Left colon (tissue), 2 donors: ENCODE measurements around the gene FLOT1. TPM values are rescaled to one million over a fixed set of nuclear protein-coding genes. Genes with fewer than 3 reads are reported as not detected.

ENCODE experiments used
- ATAC-seq: fragments of 200-7000 bp; cut with Tn5 transposase; one replicate; pipeline ENCODE4 v1.9.1; 2020; ENCODE audit warnings: mild to moderate bottlenecking, moderate library complexity
- DNase-seq, 2 donors: peaks; one replicate each; pipeline ENCODE4 v3.0.0-alpha.2; 2020
- intact Hi-C, 2 donors: fragments of 100-400 bp; cut with DNase I in 1 of 2; cut with micrococcal nuclease in 1 of 2; formaldehyde crosslinking; loops; one replicate each; pipeline versions ENCODE4 v1.11.2 to v1.14.0; 2022; cut with DNase I, micrococcal nuclease
- total RNA-seq, 2 donors: library from RNA; stranded (reverse); fragmentation: NEBNext Ultra II Directional; extraction: Animal tissue kit (Norgen Biotek cat#: 25700); gene quantifications; one replicate each; pipeline ENCODE4 v1.2.1, GENCODE V29; 2021
- donor health status: DM: no; HTN: no; CAD: no.
- donor health status: DM: yes; HTN: yes; CAD: no.

Gene FLOT1
- total RNA-seq, 2 donors from 2014 or later, result 130 to 137 TPM

DNA sequence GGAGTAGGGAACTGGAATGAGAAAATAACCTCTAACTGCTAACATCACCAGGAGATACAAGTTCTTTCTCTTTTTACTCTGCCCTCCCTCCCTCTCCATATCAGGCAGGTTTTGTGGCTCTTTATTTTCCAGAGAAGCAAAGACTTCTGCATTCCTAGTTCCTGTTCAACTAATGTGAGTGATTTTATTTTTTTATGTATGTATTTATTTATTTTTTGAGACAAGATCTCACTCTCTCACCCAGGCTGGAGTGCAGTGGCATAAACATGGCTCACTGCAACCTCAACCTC is 7.8 kb upstream of the FLOT1 start:
- intact Hi-C loops, result no loop called here
- DNase-seq, result no peak
- ATAC-seq, result no peak

DNA sequence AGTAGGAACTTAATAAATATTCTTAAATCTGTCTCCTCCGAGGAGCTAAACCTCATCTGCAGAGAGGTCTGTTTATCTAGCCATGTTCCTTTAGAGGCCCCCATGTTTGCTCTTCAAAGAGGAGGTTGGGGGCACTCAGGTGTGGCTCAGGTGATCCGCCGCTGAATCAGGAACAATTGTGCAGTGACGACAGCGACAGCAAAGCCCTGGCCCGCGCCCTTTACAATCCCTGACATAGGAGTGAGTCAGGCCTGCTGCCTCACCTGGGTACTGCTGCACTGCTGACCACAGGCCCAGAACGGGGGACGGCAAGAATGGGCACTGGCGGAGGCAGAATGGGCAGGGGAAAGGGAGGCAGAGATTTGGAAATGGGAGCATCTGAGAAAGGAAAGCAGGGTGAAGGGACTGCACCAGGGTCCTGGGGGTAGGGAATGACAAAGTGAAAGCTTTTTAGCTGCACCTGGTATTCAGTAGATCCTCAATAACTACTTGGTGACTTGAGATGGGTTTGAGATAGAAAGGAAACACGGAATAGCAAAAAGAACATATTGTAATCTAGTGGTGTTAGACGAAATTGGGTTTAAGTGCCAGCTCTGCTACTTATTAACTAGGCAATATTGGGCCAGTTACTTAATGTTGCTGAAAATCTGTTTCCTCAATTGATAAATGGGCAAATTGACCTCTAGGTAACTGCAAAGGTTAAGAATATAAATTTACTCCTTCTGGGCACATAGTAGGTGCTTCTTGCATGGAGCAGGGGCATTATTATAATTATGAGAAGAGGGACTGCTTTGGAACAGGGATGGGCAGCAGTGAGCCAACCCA is 7.3 kb upstream of the FLOT1 start:
- DNase-seq (peak; percentile 77 to 86), ATAC-seq (peak; percentile 75)
- intact Hi-C loops, result loop anchor here in 1 of 2 donors (5.0 kb wide), 1 partner anchor 73 kb away; no protein-coding TSS in a partner anchor

DNA sequence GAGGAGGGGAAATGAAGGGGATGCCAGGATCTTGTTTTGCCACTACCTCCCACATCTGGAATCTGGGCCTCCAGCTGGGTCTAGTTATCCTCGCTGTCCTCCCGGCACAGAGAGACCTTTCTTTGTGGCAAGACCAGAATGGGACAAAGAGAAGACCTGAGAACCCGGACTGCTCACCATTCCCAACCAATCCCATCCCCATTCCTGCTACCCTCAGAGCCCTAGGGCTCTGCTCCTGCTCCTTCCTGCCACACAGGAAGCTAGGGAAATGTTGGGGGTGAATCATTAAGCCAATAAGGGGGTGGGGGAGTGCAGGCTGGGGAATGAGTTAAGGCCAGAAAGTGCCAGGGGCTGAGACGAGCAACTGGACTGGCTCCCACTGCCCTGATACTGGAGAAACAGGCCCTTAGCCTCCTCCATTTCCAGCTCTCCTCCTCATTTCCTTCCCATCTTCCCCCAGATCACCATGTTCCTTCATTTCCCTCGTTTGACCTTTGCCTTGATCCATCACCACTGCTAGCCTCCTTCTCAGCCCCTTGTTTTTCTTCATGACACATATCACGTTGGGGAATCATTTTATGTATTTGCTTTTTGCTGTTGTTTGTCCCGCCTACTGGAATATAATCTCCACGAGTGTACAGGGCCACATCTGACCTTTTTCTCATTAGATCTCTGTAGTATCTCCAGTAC is 6.5 kb upstream of the FLOT1 start:
- intact Hi-C loops, result loop anchor here in 1 of 2 donors (5.0 kb wide), 1 partner anchor 73 kb away; no protein-coding TSS in a partner anchor
- ATAC-seq (peak; percentile 27), DNase-seq (no peak)

DNA sequence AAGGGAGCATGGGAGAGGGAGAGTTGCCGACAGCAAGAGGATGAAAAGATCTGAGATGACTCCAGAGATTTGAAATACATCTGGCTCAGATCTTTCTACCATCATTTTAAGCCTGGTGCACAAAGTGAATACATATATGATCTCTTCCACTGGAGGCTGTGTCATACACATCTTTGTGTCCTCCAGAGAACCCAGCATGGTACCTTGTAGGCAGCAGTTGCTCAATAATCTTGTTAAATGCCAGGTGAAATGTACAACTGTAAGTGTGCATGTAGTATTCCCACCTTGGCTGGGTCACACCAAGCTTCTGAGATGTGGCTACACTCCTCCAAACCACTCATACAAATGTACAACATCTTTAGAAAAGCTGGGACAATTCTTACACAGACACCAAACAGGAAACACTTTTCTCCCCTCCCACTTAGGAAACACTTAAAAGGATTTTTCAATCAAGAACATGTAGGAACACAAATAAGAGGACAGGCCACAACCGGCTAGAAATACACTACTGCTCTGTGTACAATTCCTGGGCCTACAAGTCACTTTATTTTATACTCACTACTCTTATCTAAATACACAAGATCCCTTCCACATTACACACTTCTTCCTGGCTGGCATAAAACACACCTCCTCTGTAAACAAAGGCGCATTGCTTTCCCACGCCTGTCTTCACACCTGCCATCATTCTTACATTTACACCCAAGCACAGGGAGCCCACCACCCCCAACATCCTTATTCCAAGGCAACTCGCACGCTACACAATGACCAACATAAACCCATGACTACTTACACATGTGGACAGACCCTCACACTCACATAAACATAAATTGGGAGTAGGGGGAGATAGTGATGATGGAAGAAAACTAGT is 5.6 kb upstream of the FLOT1 start:
- ATAC-seq, result peak; percentile 63
- intact Hi-C loops, result loop anchor here in 1 of 2 donors (5.0 kb wide), 1 partner anchor 74 kb away; no protein-coding TSS in a partner anchor

DNA sequence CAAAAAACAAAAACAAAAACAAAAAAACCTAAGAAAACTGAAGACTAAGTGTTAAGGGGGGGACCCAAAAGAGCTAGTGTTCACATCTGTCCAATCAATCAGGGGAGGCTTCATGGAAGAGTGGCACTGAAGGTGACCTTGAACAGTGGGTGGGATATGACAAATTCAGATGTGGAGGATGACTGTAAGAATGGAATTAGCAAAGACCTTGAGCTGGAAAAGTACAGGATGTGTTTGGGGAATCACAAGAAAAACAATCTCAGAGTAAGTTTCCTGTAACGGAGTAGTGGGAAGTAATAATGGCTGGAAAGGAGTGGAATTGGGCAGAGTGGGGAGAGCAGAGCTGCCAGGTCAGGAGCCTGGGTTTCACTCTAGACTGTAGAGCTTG is 4.8 kb upstream of the FLOT1 start:
- DNase-seq (no peak), ATAC-seq (no peak)
- intact Hi-C loops, result loop anchor here in 1 of 2 donors (5.0 kb wide), 1 partner anchor 75 kb away; no protein-coding TSS in a partner anchor

More for the DNA sequence above, 5.6 kb upstream of the FLOT1 start:
- peak; percentile 50 to 64 for DNase-seq

DNA sequence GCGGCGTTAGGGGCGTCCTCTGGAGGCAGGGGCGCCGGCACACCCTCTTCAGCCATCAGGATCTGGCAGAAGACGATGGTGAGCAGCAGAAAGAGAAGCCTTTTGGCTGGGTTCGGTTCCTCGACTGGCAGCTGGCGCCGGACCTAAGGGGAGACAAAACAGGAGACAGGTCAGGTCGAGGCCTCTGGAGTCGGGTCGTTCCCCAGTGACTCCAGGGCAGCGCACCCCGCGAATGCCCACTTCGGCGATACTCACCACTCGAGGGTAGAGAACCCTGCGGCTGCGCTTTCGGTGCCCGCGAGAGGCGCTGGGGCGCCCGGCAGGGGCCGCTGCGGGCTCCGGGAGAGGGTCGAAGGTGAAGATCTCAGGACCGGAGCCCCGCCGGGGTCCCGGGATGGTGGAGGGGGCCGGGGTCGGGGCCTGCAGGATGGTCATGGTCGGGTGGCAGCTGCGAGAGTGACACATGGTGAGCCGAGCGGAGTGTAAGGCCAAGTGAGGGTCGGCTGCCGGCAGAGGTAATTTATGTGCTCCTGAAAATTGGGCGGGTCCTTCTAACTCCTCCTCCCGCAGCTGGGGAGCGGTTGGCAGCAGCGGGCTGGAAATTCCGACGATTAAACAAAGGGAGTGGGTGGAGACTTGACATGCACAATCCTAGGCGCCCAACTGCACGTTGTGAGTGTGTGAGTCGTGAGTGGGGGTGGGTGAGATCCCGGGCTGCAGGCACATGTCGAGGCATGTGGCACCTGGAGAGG is 1.7 kb upstream of the FLOT1 start, which contains the start of gene IER3:
Gene IER3, minus strand, starts transcription at position 494 of the 752 bp plus-strand sequence. Its CDS starts 29 bp downstream, at position 465.
- peak; percentile 91 to 94 for DNase-seq
- intact Hi-C loops, result loop anchor here in 1 of 2 donors (5.0 kb wide), 2 partner anchors 67 to 133 kb away; no protein-coding TSS in a partner anchor
- peak; percentile 44 for ATAC-seq

DNA sequence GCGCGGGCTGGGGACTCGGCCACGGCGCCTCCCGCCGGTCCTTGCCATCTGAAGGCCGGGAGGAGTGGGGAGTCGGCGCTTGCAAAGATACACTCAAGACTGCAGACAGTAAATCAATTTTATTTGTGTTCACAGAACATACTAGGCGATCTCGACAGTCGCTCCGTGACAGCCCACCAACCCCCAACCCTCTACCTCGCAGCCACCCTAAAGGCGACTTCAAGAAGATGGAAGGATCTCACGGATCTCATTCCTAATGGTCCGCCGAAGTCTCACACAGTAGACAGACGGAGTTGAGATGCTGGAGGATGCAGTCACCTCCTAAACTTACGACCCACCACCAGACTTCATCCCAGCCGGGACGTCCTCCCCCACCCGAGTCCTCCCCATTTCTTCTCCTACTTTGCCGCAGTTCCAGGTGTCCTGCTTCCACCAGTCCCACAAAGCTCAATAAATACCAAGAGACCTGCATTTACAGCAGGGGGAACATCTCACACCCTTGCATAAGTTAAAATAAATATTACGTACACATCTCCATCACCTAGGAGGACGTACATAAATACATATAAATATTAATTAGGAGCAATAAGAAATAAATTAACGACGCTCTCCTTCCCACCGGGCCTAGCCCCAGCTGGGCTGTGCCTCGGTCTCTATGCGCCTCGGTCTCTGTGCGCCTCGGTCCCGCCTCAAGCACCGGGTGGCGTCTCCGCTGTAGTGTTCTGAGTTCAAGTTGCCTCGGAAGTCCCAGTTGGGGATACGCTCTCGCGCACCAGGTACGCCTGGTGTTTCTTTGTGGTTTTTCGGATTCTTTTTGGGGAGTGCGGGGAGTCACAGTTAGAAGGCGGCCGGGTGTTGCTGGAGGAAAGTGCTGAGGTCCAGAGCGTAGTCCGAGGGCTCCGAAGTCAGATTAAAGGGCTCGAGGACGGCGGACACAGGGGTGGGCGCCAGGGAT is 889 bp upstream of the FLOT1 start:
- ATAC-seq (peak; percentile 22), DNase-seq (peak; percentile 41 to 64)
- intact Hi-C loops, result loop anchor here in 1 of 2 donors (5.0 kb wide), 2 partner anchors 66 to 134 kb away; no protein-coding TSS in a partner anchor

DNA sequence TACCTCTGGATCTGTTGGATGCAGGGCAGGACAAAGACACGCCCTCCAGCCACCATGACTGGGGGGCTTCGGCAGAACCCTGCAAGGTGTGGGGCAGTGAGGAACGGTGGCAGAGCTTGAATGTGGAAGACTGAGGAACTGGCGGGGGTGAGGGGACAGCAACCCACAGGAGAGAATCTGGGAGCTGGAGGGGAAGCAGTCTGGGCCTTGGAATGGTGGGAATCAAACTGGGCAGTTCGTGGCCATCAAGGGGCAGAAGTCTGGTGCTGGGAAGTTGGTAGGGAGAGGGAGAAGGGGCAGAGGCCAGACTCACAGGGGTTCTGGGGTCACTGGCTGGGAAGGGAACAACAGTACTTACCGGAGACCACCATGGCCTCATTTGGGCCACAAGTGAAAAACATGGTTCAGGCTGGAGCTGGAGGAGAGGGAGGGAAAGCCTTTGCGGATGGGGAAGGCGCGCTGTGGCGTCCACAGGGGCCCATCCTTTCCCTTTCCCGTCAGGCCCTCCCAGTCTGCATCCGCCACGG is 635 bp downstream of the FLOT1 start:
- ATAC-seq (peak; percentile 22), DNase-seq (peak in 1 of 2 donors; percentile 35)
- intact Hi-C loops, result loop anchor here in 1 of 2 donors (5.0 kb wide), 2 partner anchors 65 to 135 kb away; no protein-coding TSS in a partner anchor

DNA sequence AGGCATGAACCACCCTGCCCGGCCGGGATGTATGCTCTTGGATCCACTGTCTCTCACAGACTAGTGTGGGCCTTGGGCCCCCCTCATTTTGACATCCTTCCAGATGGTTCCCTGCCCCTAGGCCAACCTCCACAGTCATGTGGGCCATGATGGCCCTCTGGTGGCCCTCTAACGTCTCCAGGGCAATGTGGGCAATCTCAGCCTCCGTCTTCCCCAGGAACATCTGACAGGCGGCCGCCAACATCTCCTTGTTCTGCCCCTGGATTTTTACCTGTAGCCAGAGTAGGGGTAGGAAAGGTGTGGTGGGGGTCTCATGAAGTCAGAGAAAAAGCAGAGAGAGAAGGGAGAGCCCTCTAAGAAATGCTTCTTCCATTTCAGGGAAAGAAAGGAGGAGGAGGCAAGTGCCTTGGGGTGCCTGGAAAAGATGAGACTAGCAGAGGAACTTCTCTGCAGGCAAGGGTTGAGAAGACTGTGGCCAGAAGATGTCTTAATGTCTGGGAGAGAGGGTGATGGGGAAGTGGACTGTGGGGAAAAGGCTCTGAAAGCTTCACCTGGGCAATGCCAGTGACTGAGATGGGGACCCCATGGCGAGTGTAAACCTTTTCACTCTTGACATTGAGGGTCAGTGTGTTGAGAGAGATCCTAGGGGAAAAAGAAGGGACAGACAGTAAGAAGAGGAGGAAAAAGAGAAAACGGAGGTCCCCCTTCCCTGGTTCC is 1.3 kb downstream of the FLOT1 start:
- intact Hi-C loops, result loop anchor here in 1 of 2 donors (5.0 kb wide), 2 partner anchors 64 to 136 kb away; no protein-coding TSS in a partner anchor
- peak in 1 of 2 donors; percentile 38 for DNase-seq
- ATAC-seq, result no peak

DNA sequence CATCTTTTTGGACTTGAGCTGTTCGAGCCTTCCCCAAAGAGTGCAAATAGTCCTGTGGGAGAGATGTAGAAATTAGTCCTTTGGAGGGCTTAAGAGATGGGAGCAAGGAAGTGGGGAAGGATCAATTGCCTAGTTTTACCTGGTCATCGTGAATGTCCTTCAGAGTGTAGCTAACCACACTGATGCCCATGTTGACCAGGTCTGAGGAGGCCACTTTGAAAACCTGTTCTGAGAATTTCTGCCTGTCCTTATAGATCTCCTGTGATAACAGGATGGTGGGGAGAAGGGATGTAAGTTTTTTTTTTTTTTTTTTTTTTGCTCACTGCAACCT is 2.0 kb downstream of the FLOT1 start:
- ATAC-seq, result no peak
- intact Hi-C loops, result loop anchor here in 1 of 2 donors (5.0 kb wide), 2 partner anchors 63 to 137 kb away; no protein-coding TSS in a partner anchor

DNA sequence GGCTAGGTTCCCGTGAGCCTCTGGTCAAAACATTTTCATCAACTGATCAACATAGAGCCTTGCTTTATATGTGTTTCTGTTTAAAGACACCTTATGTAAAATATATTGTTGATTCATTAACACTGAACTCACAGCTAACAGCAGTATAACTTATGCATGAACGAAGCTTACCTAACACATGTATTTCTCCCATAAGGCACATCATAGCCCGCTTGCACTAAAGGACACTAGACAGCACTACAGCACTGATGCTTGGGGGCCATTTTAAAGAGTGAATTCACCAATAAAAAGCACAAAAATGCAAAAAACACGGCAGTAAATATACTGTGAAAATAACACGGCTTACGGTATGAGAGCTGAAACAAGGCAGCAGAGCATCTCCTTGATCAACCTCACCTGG is 4.0 kb downstream of the FLOT1 start:
- DNase-seq (no peak), ATAC-seq (no peak)
- intact Hi-C loops, result no loop called here

More for the DNA sequence above, 2.0 kb downstream of the FLOT1 start:
- DNase-seq, result no peak

DNA sequence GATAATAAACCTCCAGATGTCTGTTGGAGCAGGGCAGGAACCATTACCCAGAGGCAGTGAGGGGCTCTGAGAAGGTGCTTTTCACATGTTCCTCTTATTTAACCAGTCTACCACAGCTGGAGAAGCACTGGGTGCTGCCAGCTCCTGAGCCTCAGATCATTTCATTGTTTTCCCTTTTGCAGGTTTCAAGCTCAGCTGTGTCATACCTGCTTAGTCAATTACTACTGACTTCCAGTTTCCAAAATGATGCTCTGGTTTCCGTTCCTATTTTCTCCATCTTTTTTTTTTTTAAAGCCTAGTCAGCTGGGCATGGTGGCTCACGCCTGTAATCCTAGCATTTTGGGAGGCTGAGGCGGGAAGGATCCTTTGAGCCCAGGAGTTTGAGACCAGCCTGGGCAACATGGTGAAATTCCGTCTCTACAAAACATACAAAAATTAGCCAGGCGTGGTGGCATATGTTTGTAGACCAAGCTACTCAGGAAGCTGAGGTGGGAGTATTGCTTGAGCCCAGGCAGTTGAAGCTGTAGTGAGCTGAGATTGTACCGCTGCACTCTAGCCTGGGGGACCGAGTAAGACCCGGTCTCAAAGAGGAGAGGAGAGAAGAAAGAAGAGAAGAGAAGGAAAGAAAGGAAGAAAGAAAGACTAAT is 6.7 kb downstream of the FLOT1 start:
- intact Hi-C loops, result no loop called here
- DNase-seq (no peak), ATAC-seq (no peak)

DNA sequence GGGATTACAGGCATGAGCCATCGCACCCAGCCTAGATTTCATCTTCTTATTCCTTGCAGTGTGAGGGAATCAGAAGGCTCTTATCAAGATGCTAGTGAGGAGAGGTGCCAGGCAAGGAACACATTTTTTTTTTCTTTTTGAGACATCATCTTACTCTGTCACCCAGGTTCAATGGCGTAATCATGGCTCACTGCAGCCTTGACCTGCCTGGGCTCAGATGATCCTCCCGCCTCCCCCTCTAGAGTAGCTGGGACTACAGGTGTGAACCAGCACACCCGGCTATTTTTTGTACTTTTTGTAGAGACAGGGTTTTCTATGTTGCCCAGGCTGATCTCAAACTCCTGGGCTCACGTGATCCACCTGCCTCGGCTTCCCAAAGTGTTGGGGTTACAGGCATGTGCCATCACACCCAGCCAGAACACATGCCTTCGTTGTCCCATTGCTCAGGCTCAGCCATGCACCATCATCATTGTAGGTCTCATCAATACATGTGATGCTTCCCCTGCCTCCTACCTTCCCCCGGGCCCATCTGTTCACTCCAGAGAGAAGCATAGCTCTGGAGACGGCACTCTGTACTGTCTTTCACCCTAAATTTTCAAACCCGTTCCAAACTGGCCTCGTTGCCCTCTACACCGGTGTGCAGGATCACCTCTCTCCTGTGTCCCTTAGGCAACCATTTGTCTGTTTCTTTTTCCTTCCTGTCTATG is 10.1 kb downstream of the FLOT1 start:
- intact Hi-C loops, result no loop called here
- no peak for DNase-seq
- ATAC-seq, result no peak

DNA sequence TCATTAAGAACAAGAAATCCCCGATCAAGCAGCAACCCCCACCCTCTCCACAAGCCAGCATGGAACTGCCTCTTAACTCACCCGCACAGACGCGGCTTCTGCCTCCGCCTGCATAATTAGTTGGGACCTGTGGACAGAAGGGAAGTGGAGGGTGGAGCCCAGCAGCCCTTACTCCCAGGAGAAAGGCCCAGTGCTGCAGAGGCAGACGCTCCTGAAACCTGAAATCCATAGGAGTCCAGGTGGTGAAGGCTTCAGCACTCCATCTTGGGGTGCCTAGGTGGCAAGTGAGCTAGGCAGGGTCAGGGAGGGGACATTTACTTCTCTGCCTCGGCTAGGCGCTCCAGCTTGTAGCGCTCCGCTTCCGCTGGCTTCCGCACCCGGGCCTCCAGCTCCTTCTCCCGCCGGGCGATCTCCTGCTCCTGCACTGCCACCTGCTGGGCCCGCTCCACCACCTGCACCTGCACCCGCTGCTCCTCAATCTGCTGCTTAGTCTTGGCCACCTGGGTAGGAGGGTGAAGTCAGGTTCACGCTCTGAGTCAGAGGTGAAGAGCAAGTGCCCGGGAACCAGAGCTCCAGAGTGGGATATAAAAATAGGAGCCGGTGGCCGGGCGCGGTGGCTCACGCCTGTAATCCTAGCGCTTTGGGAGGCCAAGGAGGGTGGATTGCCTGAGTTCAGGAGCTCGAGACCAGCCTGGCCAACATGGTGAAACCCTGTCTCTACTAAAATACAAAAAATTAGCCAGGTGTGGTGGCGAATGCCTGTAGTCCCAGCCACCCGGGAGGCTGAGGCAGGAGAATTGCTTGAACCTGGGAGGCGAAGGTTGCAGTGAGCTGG is 11.7 kb downstream of the FLOT1 start:
- intact Hi-C loops, result no loop called here
- DNase-seq, result peak; percentile 84 to 90
- peak; percentile 95 for ATAC-seq
